H9 (cell line): ENCODE results near the gene CREB5. TPM values are rescaled to one million over a fixed set of nuclear protein-coding genes. Genes with fewer than 3 reads are reported as not detected.

Source experiments
- DNase-seq: peaks from one replicate; pipeline ENCODE4 v3.0.0-alpha.2; 2017
- H2AFZ ChIP-seq: one replicate; pipeline ENCODE4 v1.6.1; 2013; ENCODE audit warnings: mild to moderate bottlenecking, low read length, control low read depth, moderate library complexity
- H2AK5ac ChIP-seq: 2 replicates; pipeline ENCODE4 v1.6.1; 2013; ENCODE audit warnings: low read length, control low read depth, mixed read lengths; ENCODE audit not compliant: insufficient read length
- H2BK120ac ChIP-seq: one replicate; pipeline ENCODE4 v1.6.1; 2013; ENCODE audit warnings: low read depth, mild to moderate bottlenecking, low read length, control low read depth, inconsistent platforms; ENCODE audit not compliant: poor library complexity, severe bottlenecking
- H2BK12ac ChIP-seq: 2 replicates; pipeline ENCODE4 v1.6.1; 2013; ENCODE audit warnings: low read length, control low read depth, mixed read lengths, low read depth; ENCODE audit not compliant: insufficient read length
- H2BK15ac ChIP-seq: 2 replicates; pipeline ENCODE4 v1.6.1; 2013; ENCODE audit warnings: low read depth, low read length, control low read depth
- H2BK20ac ChIP-seq: one replicate; pipeline ENCODE4 v1.6.1; 2013; ENCODE audit warnings: low read depth, mild to moderate bottlenecking, low read length, control low read depth, inconsistent platforms; ENCODE audit not compliant: poor library complexity, severe bottlenecking
- H2BK5ac ChIP-seq: 2 replicates; pipeline ENCODE4 v1.6.1; 2013; ENCODE audit warnings: low read length, control low read depth, mixed read lengths; ENCODE audit not compliant: insufficient read length
- H3K14ac ChIP-seq: 2 replicates; pipeline ENCODE4 v1.6.1; 2013; ENCODE audit warnings: low read length, control low read depth; ENCODE audit not compliant: insufficient read depth
- H3K18ac ChIP-seq: 2 replicates; pipeline ENCODE4 v1.6.1; 2013; ENCODE audit warnings: low read depth, mild to moderate bottlenecking, mixed read lengths, low read length, control low read depth; ENCODE audit not compliant: insufficient read length
- H3K23ac ChIP-seq: 2 replicates; pipeline ENCODE4 v1.6.1; 2013; ENCODE audit warnings: low read length, control low read depth, mixed read lengths, low read depth; ENCODE audit not compliant: insufficient read length
- H3K23me2 ChIP-seq: 2 replicates; pipeline ENCODE4 v1.6.1; 2013; ENCODE audit warnings: low read depth, mild to moderate bottlenecking, mixed read lengths, low read length, control low read depth; ENCODE audit not compliant: insufficient read length, poor library complexity, severe bottlenecking
- H3K27ac ChIP-seq: 2 replicates; pipeline ENCODE4 v1.5.1; 2013; ENCODE audit warnings: low read length, control low read depth, mixed read lengths, low read depth; ENCODE audit not compliant: insufficient read length
- H3K27me3 ChIP-seq: 2 replicates; pipeline ENCODE4 v1.6.1; 2013; ENCODE audit warnings: low read length, control low read depth, inconsistent platforms; ENCODE audit not compliant: insufficient read depth
- H3K4ac ChIP-seq: 2 replicates; pipeline ENCODE4 v1.6.1; 2013; ENCODE audit warnings: low read depth, mild to moderate bottlenecking, control low read depth, inconsistent platforms, low read length, moderate library complexity
- H3K4me1 ChIP-seq: 2 replicates; pipeline ENCODE4 v1.6.1; 2013; ENCODE audit warnings: low read length, control low read depth, inconsistent platforms; ENCODE audit not compliant: insufficient read depth
- H3K4me2 ChIP-seq: 2 replicates; pipeline ENCODE4 v1.6.1; 2013; ENCODE audit warnings: low read length, control low read depth, mixed read lengths; ENCODE audit not compliant: insufficient read length, insufficient read depth
- H3K56ac ChIP-seq: 2 replicates; pipeline ENCODE4 v1.6.1; 2013; ENCODE audit warnings: low read depth, mild to moderate bottlenecking, mixed read lengths, low read length, control low read depth; ENCODE audit not compliant: insufficient read length
- H3K79me1 ChIP-seq: 2 replicates; pipeline ENCODE4 v1.6.1; 2013; ENCODE audit warnings: low read depth, mild to moderate bottlenecking, moderate library complexity, low read length, control low read depth, inconsistent platforms; ENCODE audit not compliant: insufficient read depth, poor library complexity, severe bottlenecking
- H3K79me2 ChIP-seq: 2 replicates; pipeline ENCODE4 v1.6.1; 2013; ENCODE audit warnings: low read length, control low read depth, inconsistent platforms; ENCODE audit not compliant: insufficient read depth
- H3K9ac ChIP-seq: 2 replicates; pipeline ENCODE4 v1.6.1; 2013; ENCODE audit warnings: low read length, control low read depth, mixed read lengths; ENCODE audit not compliant: insufficient read length; ENCODE audit errors: extremely low read depth
- H3K9me3 ChIP-seq: one replicate; pipeline ENCODE4 v1.6.1; 2013; ENCODE audit warnings: low read depth, low read length, inconsistent platforms; ENCODE audit not compliant: control insufficient read depth
- H3T11ph ChIP-seq: one replicate; pipeline ENCODE4 v1.6.1; 2013; ENCODE audit warnings: mild to moderate bottlenecking, low read length, control low read depth, inconsistent platforms
- H4K20me1 ChIP-seq: one replicate; pipeline ENCODE4 v1.6.1; 2013; ENCODE audit not compliant: control insufficient read depth, insufficient read length, insufficient read depth
- H4K5ac ChIP-seq: 2 replicates; pipeline ENCODE4 v1.6.1; 2013; ENCODE audit warnings: low read depth, mild to moderate bottlenecking, mixed read lengths, low read length, control low read depth; ENCODE audit not compliant: insufficient read length
- H4K8ac ChIP-seq: replicated peaks from 2 replicates; pipeline ENCODE4 v1.6.1; 2013; ENCODE audit warnings: low read length, control low read depth, mixed read lengths, low read depth; ENCODE audit not compliant: insufficient read length
- H4K91ac ChIP-seq: 2 replicates; pipeline ENCODE4 v1.6.1; 2013; ENCODE audit warnings: low read depth, mild to moderate bottlenecking, moderate library complexity, mixed read lengths, low read length, control low read depth; ENCODE audit not compliant: insufficient read length
- H3K27ac Mint-ChIP-seq, 3 experiments: 2 replicates in 2 of 3; 3 replicates in 1 of 3; pipeline ENCODE4 v1.8.0; 2020 to 2021; ENCODE audit warnings: mixed read lengths in 3 of 3, mild to moderate bottlenecking in 1 of 3, moderate library complexity in 1 of 3
- H3K27me3 Mint-ChIP-seq: 2 replicates; pipeline ENCODE4 v1.8.0; 2021; ENCODE audit warnings: low read depth, mild to moderate bottlenecking, moderate library complexity, mixed read lengths
- H3K36me3 Mint-ChIP-seq, 3 experiments: 2 replicates in 2 of 3; 3 replicates in 1 of 3; pipeline ENCODE4 v1.8.0; 2020 to 2021; ENCODE audit warnings: low read depth in 3 of 3, mixed read lengths in 3 of 3; ENCODE audit not compliant: insufficient read depth in 1 of 3
- H3K4me1 Mint-ChIP-seq, 2 experiments: 2 replicates each; pipeline ENCODE4 v1.8.0; 2020; ENCODE audit warnings: mixed read lengths in 2 of 2
- H3K4me3 Mint-ChIP-seq, 2 experiments: 2 replicates in 1 of 2; 3 replicates in 1 of 2; pipeline ENCODE4 v1.8.0; 2020 to 2021; ENCODE audit warnings: mild to moderate bottlenecking in 2 of 2, mixed read lengths in 2 of 2, moderate library complexity in 1 of 2
- H3K9me3 Mint-ChIP-seq, 2 experiments: 2 replicates in 1 of 2; 3 replicates in 1 of 2; pipeline ENCODE4 v1.8.0; 2020; ENCODE audit warnings: mild to moderate bottlenecking in 2 of 2, mixed read lengths in 2 of 2, moderate library complexity in 1 of 2
- CTCF ChIP-seq: fragments of 200-600 bp; sonication (generic); conservative IDR thresholded peaks from 3 replicates; pipeline ENCODE4 v1.8.0; 2021; ENCODE audit warnings: antibody characterized with exemption, mild to moderate bottlenecking
- WGBS: extraction: QIAGEN DNeasy Blood & Tissue Kit; methylation state at CpG from one replicate; pipeline ENCODE4 v1.1.7; 2013; ENCODE audit warnings: missing lambda C conversion rate, low lambda C conversion rate, mixed read lengths; ENCODE audit not compliant: insufficient read length; ENCODE audit errors: extremely low coverage; 5-methylcytosine and 5-hydroxymethylcytosine counted together
- total RNA-seq: library from RNA; stranded (reverse); gene quantifications from 2 replicates; pipeline ENCODE4 v1.2.1, GENCODE V29; 2021

Gene CREB5
- total RNA-seq, 1 experiment from 2014 or later = 4.0 TPM

GRCh38 chr7:28591725-28592349 is 179.5 kb downstream of the CREB5 start:
- Mint-ChIP-seq H3K36me3 (no peaks in the 10 kb centered on the region), H3K27ac (no peak overlapping the region), H3K9me3 (no peaks in the 10 kb centered on the region), H3K4me1 (peaks cover 0 to 3% of the 10 kb centered on the region in 2 experiments; a peak in 1 of 4 replicates), H3K27me3 (no peaks in the 10 kb centered on the region), H3K4me3 (no peak overlapping the region)
- Histone ChIP-seq H3K56ac (no peak overlapping the region), H2BK15ac (no peak overlapping the region), H3T11ph (no peak overlapping the region), H2BK12ac (no peak overlapping the region), H2AK5ac (no peak overlapping the region), H4K5ac (no peak overlapping the region), H3K23ac (no peak overlapping the region), H2BK120ac (no peak overlapping the region), H3K18ac (no peak overlapping the region), H3K27me3 (no peaks in the 10 kb centered on the region), H4K20me1 (no peaks in the 10 kb centered on the region), H4K91ac (no peak overlapping the region), H3K79me2 (no peaks in the 10 kb centered on the region), H2BK20ac (no peak overlapping the region), H3K23me2 (no peaks in the 10 kb centered on the region), H3K4me2 (no peak overlapping the region), H3K79me1 (no peaks in the 10 kb centered on the region), H3K4ac (no peak overlapping the region), H3K14ac (no peak overlapping the region), H3K4me1 (no peaks in the 10 kb centered on the region), H3K9me3 (no peaks in the 10 kb centered on the region), H2AFZ (no peak overlapping the region), H2BK5ac (no peak overlapping the region), H3K27ac (no peak overlapping the region), H3K9ac (no peak overlapping the region), H4K8ac (no peak overlapping the region)
- TF ChIP-seq CTCF = no peak
- WGBS = no CpG with 5 or more reads among the region's 2 CpGs
- DNase-seq = no peak
